Naive B cell (primary cell): ENCODE data around the gene IQCF6. TPM values are rescaled to one million over a fixed set of nuclear protein-coding genes. Genes with fewer than 3 reads are reported as not detected.

Experiments
- polyA plus RNA-seq, 6 donors: library from polyadenylated mRNA; unstranded; fragments of 300-500 nt; fragmentation: Illumina TruSeq; gene quantifications; one replicate each; pipeline ENCODE4 v1.2.3, GENCODE V29; 2021; ENCODE audit warnings: low read depth in 6 of 6

The IQCF6 gene
- polyA plus RNA-seq, 6 donors from 2014 or later, result not detected

Other genes with a start within 250 kb of the IQCF6 start
- 10 to 100 TPM in 4 of 6 donors, 1 to 10 TPM in 2; 4.7 to 20.4 (median 12.8) TPM for gene RAD54L2, start 240.5 kb downstream of the IQCF6 start, polyA plus RNA-seq
- gene TEX264, start 108.0 kb downstream of the IQCF6 start, polyA plus RNA-seq, result 100 to 1,000 TPM in 2 of 6 donors, 10 to 100 TPM in 4; 69.7 to 101 (median 87.2) TPM
- under 1 TPM in 2 of 6 donors, not detected in 4; 0.07 to 0.15 TPM for gene GRM2, start 72.2 kb downstream of the IQCF6 start, polyA plus RNA-seq
- not detected for gene IQCF2, start 82.4 kb upstream of the IQCF6 start, polyA plus RNA-seq
- gene IQCF5, start 96.4 kb upstream of the IQCF6 start, polyA plus RNA-seq, result not detected
- gene IQCF1, start 124.1 kb upstream of the IQCF6 start, polyA plus RNA-seq, result not detected
- 10 to 100 TPM; 16.5 to 29.9 (median 21.4) TPM for gene RRP9, start 162.7 kb upstream of the IQCF6 start, polyA plus RNA-seq
- gene PARP3, start 163.1 kb upstream of the IQCF6 start, polyA plus RNA-seq, result 1 to 10 TPM; 3.5 to 8.4 (median 4.5) TPM
- gene GPR62, start 176.1 kb upstream of the IQCF6 start, polyA plus RNA-seq, result not detected
- 1 to 10 TPM; 3.0 to 5.7 (median 5.0) TPM for gene PCBP4, start 188.2 kb upstream of the IQCF6 start, polyA plus RNA-seq
- gene ABHD14B, start 194.8 kb upstream of the IQCF6 start, polyA plus RNA-seq, result 10 to 100 TPM; 60.4 to 65.8 (median 63.4) TPM
- gene ABHD14A, start 195.8 kb upstream of the IQCF6 start, polyA plus RNA-seq, result 10 to 100 TPM; 32.9 to 66.0 (median 40.4) TPM
- gene ACY1, start 204.3 kb upstream of the IQCF6 start, polyA plus RNA-seq, result 10 to 100 TPM; 15.2 to 23.1 (median 18.4) TPM
- 1,000 to 10,000 TPM in 5 of 6 donors, 100 to 1,000 TPM in 1; 871 to 1,582 (median 1,414) TPM for gene RPL29, start 216.7 kb upstream of the IQCF6 start, polyA plus RNA-seq